GM19035 (cell line): Measurements from ENCODE around the gene EHD4.

Experiments
- ATAC-seq: cut with Tn5 transposase; IDR thresholded peaks from one replicate; pipeline ENCODE4 v1.9.1; 2021; ENCODE audit not compliant: unreplicated experiment

Gene EHD4

DNA sequence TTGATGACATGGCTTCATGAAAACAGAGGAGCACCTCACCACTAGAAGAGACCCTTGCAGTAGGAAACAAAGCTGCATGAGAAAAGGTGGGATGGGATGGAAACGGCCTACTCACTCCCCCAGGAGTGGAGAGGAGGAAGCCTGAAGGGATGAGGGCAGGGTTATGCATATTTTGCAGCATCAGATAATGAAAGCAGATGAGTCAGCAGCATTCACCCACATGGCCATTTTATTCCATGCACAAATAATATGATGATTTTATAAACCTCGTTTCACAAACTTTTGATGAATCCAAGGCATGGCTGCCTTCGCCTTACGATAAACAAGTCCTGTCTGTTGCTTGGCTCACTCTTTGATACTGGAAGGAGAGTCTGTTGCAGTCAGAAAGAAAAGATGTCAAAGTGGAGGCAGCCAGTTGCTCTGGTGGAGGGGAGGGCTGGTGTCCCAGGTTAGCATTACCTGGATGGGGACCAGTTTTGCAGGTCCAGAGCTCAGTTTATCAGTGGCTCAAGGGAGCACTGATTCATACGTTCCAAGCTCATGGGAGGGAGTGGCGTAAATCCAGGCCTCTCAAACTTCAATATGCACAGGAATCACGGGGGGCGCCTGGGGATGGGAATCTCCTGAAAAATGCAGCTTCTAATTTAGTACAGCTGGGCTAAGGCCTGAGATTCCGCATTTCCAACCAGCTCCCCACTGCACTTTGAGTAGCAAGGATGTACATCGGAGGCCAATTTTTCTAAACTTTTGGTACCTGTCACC, 9.2 kb upstream of the EHD4 start:
- ATAC-seq, result no peak

DNA sequence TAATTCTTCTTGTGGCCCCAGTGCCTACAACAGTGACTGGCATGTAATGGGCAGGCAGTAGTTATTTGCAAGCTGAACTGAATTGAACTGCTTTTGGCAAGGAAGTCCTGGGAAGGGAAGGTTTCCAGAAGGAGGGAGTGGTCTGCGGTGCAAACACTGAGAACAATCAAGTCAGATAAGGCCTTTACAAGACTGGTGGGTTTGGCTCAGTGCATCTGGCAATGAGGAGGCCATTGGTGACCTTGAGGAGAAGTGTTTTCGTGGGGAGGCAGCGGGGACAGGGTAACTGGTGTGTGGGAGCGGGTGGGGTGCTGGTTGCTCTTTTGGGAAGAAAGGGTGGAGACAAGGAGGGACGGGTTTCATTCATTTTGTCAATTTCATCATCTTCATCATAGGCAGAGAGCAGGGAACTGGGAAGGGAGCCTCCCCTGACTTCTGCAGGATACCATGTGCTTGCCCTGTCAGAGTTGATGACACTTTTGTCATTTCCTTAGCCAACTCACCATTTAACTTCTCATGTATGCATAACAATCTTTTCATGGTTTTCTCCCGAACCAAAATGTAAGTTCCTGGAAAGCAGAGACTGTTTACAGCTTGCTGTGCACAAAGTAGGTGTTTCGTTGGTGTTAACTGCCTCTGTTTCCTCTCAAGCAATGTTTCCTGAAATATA, 8.4 kb upstream of the EHD4 start:
- no peak for ATAC-seq

DNA sequence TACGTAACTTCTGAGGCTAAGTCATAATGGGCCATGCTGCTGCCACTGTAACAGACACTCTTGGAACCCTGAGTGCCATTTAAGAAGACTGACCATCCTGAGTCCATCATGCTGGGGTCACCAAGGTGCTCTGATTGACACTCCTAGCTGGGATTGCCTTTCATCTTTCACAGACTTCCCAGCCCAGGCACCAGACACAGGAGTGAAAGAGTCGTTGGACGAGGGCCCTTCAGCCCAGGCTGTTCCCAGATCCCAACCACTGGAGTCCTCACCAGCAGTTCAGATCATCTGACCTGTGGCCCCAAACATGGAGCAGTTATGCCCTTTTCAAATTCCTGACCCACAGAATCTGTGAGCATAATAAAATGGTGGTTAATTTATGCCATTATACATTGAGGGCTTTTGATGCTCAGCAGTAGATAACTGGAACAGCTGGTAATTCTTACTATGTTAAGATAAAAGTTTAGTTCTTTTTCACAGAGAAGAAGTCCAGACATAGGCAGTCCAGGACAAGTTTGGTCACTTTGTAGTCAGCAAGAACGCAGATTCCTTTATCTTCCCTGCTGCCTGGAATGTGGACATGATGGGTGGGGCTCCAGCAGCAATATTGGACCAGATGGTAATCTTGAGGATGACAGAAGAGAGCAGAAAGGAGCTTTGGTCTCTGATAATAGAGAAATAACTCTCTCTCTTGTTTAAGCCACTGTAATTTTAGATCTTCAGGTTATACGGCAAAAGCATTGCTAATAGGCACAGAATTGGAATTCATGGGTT, 7.3 kb upstream of the EHD4 start:
- ATAC-seq, result no peak

DNA sequence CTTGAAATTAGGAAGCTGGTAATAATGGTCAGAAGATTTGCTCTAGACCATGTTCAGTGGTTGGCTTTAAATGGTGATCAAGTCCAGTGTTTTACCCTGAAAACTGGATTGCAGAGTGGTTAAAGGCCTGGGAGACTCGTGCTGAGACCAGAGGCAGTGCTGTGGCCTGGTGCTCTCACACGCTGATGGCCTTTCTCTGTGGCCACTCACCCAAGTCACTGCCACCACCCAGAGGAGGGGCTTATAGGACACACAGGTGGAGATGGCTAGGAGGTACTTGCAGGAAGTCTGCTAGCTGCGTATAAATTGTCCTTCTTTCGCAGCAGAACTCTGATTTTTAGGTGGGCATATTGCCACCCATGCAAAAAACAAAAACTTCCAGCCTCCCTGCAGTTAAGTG, 6.2 kb upstream of the EHD4 start:
- no peak for ATAC-seq

DNA sequence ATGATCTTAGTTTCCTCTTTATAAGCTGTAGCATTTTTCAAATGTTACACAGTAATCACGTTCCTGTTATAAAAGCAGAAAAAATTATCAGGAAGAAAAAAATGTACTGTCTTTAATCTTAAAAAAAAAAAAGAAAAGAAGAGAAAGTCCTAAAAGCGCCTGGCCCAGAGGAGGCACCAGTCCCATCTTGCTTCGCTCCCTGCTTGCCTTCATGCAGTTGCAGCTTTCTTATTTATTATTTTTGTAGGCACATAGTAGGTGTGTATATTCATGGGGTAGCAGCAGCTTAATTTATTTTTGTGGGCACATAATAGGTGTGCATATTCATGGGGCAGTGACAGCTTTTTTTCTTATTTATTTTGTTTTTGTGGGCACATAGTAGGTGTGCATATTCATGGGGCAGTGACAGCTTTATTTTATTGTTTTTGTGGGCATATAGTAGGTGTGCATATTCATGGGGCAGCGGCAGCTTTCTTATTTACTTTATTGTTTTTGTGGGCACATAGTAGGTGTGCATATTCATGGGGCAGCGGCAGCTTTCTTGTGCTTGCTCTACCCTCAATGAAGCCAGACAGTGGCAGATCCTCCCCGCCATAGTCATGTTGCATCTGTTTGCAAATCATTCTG, 5.5 kb upstream of the EHD4 start:
- ATAC-seq, result no peak

DNA sequence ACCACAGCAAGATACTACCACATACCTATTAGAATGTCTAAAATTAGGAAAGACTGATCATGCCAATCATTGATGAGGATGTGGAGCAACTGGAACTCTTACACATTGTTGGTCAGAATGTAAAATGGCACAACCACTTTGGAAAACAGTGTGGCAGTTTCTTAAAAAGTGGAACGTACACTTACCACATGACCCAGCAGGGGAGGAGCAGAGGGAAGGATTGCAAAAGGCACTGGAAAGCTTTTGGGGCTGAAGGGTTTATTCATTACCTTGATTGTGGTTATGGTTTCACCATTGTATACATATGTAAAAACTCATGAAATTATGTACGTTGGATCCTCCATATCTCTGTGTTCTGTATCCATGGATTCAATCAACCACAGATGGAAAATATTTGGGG, 3.3 kb upstream of the EHD4 start:
- no peak for ATAC-seq

DNA sequence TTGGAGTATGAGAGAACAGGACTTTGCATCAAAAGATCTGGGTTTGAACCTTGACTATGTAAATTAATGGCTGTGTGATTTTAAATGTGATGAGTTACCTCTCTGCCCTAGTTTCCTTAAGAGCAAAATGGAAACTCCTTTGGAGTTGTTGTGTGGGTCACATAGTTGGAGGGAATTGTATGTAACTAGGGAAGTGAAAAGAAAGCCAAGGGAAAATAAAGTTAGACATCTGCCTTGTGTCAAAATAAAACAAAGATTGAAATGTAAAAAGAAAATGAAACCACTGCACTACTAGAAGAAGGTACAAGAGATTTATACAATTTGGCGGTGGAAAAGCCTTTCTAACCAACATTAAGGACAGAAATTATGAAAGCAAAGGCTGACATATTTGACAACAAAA, 1.7 kb upstream of the EHD4 start:
- no peak for ATAC-seq

DNA sequence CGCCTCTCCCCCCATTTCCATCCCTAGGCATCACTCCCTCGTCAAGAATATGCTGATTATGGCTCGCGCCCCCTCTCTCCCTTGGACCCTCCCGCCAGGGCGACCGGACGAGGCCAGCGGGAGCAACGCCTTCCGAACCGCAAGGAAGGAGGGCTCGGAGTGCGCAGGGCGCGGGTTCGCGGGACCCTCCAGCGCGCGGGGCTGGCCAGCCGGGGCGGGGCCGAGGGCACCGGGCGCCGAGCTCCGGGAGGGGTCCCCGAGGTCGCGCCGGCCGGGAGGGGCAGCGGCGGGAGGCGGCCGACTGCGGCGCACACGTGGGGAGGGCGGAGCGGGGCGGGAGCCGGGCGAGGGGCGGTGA, 483 bp downstream of the EHD4 start:
- ATAC-seq, result peak; percentile 28

DNA sequence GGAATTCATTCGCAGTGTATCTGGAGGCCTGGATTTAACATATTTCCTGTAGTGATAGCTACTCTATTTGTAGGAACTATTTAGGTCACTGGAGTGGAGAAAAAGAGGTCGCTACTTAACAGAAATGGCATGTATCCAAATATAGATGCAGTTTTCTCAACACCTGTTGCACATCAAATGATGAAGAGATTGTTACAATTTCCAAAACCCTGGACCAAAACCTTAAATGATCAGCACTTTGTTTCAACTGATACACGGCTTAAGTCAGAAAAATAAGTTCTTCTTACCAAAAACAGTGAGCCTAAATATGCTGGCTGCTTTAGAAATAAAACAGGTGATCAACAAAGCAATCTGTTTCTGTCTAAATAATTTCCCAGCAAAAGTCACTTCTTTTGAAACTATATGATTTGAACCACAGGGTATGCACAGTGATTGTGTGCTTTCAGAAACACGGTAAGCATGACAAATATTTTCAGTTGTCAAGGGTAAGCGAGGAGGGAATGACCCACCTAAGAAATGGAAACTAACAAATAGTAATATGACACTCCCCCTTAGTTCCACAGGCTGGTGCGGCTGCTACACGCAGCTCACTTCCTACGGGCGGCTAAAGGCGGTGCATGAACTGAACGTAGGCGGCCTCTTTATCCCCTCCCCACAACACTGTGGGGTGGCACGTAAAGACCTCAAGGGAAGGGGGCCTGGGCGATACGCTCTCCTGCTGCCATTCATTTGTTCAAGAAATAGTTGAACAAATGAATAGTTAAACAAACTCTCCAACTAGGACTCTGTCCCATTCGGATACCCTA, 1.1 kb downstream of the EHD4 start:
- peak; percentile 36 for ATAC-seq

DNA sequence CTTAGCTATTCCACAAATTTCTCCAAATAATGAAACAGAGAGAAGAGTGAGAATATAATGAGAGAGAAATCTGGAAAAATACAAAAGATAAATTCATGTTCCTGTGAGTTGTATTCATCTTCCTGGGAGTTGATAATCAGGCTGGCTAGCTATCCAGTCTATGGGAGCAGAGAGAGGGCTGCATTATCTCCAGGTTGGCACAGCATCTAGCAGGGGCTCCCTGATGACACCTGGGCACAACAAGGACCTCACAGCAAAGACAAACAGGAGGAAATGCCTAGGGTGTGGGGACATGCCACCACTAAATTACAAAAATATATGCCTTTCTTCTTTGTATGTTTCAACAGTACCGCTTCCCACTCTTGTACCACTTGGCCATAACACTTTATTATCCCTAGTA, 1.9 kb downstream of the EHD4 start:
- no peak for ATAC-seq

DNA sequence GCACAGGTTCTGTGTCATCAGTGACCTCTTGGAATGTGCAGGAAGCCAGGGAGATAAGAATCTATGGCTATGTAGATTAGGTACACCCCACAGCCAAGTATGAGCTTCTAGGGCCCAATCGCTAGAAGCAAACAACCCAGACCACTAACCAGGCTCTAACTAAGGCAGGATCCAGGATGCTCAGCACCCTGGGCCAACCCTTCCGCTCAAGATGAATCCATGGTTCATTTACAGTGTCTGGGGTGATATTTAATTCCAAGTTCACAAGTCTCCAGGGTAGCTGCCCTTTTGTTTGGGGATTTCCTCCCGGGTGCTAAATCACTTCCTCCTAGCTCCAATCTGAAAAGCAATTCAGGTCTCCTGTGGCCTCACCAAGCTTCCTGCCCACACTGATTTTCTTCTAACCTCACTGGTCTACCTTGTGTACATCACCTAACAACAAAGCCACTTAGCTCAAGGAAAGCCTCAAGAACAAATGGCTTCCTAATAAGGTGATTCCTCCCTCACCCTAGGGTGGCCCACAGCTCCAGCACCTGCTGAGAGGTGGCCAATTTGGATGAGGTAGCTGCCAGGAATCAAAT, 2.4 kb downstream of the EHD4 start:
- ATAC-seq, result no peak

DNA sequence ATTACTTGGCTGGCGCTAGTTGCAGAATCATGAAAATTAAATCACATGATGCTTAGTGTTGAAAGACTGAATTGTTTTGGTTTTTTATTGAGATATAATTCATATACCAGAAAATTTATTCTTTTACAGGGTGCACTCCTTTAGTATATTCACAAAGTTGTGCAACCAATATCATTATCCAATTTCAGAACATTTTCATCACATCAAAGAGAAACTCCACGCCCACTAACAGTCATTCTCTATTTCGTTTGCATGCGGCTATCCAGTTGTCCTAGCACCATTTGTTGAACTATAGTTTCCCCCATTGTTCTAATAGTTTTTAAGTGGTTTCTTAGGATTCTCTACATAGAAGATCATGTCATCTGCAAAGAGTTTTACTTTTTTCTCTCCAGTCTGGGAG, 3.7 kb downstream of the EHD4 start:
- no peak for ATAC-seq

DNA sequence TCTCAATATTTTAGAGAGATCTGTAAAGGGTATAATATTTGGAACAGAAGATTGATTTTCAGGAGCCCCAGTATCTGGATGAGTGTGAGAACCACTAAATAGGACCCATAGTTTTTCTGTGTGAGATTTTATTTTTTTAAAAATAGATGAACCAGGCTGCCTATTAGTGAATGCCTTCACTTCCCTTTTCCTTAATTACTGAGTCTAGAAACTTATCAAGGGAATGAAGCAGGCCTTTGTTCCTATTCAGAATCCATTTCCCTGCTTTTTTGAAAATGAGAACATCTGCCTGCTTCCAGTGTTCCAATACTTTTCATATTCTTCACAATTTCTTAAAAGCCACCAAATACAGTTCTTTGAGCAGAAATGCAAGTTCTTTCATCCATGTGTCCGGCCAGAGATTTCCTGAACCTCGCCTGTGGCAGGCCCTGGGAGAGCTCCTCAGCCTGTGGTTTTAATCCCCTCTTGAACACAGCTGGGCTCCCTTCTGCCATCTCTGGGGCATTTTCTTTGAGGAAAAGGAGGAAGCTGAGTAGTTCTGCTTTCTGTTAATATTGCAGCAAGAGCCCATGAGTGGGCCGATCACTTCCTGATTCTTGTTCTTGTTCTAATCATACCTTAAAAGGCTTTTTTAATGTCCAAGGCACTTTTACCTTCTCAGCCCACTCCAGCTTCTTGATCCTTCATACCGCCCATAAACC, 4.7 kb downstream of the EHD4 start:
- ATAC-seq, result no peak

DNA sequence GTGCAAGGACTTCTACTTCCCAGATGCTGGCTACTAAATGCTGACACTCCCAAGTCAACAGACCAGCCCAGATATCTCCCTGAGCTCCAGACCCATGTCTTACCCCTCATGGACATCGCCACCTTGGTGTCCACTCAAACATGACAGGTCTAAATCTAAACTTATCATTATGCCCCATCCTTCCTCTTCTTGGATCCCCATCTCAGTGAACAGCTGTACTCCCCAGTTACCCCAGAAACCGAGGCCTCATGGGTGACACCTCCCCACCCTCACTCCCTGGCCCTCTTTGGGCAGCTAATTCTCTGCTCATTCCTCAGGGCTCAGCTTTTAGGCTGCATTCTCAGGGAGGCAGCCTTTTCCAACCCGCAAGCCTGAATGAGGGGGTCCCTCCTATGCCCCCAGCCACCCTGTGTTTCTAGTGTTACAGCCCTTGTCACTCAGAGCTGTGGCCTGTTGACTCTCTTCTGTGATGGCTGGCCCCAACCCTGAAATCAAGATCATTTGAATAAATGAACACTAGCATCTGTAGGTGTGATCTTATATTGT, 5.4 kb downstream of the EHD4 start:
- no peak for ATAC-seq

DNA sequence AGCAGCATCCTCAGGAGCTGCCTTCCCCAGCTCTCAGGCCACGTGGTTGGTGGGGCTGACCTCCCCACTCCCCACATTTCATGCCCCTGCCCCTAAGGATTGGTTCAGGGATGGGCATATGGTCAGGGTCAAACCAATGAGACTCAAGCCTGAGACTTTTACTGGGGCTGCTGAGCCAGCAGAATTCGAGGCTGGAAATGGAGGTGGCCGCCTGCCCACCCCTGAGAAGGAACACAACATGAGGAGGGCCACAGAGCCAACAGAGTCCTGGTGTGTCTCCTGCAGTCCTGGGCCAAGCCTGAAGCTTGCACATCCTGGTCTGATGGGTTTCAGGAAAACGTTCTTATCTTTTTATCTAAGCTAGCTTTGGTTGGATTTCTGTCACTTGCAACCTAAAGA, 5.9 kb downstream of the EHD4 start:
- no peak for ATAC-seq

DNA sequence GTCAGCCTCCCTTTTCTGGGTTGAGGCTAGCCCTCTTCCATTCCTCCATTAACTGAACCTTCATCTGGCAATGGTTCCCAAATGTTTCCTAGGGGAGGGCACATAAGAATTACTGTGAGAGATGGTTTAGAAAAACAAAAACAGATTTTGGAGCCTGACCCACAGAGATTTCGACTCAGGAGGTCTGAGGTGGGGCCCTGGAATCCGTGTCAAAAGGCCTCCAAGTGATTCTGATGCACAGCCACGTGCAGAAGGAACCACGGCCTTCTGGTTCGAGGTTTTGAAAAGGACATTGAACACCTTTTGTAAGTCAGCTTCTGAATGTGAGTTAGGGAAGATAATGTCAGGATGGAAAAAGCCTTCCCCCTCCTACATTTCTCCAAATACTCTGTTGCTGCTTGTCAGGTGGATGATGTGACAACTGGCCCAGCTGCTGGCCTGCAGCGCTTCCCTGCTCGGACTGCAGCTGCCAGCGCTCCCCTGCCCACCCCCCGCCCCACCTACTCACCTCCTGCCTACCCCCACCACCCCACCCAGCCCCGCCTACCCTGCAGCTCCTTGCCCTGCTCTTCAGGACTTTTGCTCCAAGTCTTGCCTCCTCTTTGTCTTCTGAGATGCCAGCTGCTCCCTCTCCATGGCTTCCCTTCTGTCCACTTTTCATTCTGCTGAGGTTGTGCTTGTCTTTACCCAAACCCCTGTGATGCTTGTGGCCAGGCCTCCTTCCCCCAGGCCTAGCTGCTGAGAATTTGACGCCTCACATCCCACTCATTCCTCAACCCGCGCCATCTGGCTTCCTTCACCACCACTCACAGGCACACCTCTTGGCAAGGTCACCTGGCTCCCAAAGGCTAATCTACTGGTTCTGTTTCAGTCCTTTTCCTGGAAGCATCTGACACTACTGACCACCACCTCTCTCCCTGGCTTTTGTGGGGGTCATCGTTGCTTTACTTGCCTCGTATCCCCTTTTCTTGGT, 6.6 kb downstream of the EHD4 start:
- no peak for ATAC-seq

DNA sequence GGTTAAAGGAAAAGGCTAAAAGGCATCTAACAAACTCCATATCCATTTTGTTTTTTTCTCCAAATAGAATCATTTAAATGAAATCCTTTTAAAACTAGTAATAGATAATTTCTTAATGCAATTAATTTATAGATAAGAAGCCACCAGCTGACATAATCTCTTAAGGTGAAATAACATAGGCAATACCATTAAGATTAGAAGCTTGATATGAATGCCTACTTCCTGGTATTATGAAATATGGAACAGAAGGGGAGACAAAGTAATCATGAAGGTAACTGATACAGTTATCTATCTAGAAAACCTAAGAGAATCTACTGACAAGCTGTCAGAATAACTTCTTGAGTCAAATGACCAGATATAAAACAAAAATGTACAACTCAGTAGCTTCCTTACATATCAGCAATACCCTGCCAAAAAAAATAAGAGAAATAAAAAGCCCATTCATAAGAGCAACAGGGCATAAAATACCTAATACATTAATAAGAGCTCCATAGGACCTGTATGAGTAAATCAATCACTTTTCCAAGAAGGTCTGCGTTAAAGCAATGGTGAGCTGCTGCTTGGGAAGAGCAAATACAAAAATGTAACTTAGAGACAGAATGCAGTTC, 10.7 kb downstream of the EHD4 start:
- no peak for ATAC-seq

DNA sequence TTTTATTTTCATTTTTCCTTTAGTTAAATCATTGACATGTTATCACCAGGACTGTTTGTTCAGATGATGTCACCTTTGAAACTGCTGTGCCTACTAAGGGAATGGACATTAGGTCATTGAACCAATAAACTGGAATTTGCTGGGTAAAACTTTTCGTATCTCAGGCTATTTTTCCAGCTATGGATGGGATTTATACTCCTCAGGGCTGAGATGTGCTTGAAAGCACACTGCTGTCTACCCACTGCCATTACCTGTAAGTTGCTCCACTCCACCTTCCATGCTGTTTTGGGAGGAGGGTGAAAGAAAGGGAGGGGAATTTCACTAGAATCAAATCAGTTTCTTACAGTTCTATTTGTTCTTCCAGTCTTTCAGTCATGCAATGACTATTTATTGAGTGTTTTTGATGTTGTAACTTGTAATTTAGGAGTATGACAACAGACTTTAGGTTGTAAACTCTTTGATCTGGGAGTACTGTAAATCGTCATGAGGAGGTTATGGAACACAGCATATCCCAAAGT, 11.3 kb downstream of the EHD4 start:
- no peak for ATAC-seq
